Measurements from ENCODE around the gene ACP6.
A peak's percentile ranks its signal among the peaks of the same experiment; 100 is the strongest.
"Not testable (repeated sequence)": the region's sequence is repeated elsewhere in the genome, so short reads cannot be mapped to it uniquely, and the experiment has no call there.

Gene ACP6

DNA sequence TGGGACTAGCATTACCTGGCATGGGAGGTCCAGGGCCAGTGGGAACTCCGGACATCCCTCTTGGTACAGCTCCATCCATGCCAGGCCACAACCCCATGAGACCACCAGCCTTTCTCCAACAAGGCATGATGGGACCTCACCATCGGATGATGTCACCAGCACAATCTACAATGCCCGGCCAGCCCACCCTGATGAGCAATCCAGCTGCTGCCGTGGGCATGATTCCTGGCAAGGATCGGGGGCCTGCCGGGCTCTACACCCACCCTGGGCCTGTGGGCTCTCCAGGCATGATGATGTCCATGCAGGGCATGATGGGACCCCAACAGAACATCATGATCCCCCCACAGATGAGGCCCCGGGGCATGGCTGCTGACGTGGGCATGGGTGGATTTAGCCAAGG, 45.8 kb downstream of the ACP6 start:
- no peak for DNase-seq (ENCODE audit: extremely low read depth in 1 of 2, low read depth in 1 of 2)

DNA sequence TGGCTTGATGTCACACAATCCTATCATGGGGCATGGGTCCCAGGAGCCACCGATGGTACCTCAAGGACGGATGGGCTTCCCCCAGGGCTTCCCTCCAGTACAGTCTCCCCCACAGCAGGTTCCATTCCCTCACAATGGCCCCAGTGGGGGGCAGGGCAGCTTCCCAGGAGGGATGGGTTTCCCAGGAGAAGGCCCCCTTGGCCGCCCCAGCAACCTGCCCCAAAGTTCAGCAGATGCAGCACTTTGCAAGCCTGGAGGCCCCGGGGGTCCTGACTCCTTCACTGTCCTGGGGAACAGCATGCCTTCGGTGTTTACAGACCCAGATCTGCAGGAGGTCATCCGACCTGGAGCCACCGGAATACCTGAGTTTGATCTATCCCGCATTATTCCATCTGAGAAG, 46.3 kb downstream of the ACP6 start:
- no peak for DNase-seq (ENCODE audit: extremely low read depth in 1 of 2, low read depth in 1 of 2)

GRCh38 chr1:147622731-147623130, 47.6 kb downstream of the ACP6 start:
- DNase-seq (ENCODE audit: extremely low read depth in 1 of 2, low read depth in 1 of 2) = no peak

DNA sequence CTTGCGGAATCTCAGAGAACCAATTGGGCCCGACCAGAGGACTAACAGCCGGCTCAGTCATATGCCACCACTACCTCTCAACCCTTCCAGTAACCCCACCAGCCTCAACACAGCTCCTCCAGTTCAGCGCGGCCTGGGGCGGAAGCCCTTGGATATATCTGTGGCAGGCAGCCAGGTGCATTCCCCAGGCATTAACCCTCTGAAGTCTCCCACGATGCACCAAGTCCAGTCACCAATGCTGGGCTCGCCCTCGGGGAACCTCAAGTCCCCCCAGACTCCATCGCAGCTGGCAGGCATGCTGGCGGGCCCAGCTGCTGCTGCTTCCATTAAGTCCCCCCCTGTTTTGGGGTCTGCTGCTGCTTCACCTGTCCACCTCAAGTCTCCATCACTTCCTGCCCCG, 49.8 kb downstream of the ACP6 start:
- DNase-seq (ENCODE audit: extremely low read depth in 1 of 2, low read depth in 1 of 2) = no peak

GRCh38 chr1:147619741-147620140, 50.6 kb downstream of the ACP6 start:
- DNase-seq (ENCODE audit: extremely low read depth in 1 of 2, low read depth in 1 of 2) = no peak

DNA sequence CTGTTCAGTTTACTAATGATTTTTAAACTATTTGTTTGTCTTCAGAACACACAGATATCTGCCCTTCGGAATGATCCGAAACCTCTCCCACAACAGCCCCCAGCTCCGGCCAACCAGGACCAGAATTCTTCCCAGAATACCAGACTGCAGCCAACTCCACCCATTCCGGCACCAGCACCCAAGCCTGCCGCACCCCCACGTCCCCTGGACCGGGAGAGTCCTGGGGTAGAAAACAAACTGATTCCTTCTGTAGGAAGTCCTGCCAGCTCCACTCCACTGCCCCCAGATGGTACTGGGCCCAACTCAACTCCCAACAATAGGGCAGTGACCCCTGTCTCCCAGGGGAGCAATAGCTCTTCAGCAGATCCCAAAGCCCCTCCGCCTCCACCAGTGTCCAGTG, 51.6 kb downstream of the ACP6 start:
- no peak for DNase-seq (ENCODE audit: extremely low read depth in 1 of 2, low read depth in 1 of 2)

DNA sequence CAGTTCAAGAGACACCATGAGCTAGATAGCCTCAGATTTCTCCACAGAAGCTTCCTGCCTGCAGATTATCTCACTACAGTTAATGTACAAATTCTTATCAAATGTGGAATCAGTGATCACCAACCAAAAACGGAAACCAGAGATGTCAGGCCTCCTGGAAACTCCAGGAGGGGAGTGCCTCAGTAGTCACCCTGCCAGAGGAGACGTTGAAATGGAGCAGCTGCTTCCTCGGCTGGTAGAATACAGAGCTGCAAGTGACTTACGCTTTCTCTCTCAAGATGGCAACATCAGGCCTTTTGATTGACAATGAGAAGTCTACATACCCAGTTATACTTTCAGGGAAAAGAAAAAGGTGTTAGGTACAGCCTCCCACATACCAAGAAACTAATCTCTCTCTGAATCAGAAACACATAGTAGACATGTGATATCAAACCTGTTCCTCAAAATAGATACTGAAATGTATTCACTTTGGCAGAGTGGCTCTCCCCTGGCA, 52.2 kb downstream of the ACP6 start:
- no peak for DNase-seq (ENCODE audit: extremely low read depth in 1 of 2, low read depth in 1 of 2)

GRCh38 chr1:147614966-147615365, 55.4 kb downstream of the ACP6 start:
- DNase-seq (ENCODE audit: extremely low read depth in 1 of 2, low read depth in 1 of 2) = not testable (repeated sequence)

DNA sequence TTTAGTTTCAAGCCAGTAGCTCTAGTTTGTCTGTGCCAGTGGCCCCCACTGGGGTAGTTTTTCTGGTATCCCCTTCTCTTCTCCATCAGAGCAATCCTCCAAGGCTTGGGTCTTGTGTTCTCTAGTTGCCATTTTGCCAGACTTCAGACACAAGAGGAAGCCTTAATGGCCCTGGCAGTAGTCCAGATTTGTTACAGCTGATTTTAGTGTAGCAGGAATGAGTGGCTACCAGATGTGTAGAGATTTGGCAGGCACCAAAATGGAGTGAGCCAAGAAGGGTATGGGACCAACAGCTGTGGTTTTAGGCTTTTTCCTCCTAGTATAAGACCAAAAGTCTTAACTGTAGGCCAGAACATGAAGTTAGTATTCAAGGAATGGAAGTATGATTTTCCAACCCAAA, 56.8 kb downstream of the ACP6 start:
- no peak for DNase-seq (ENCODE audit: extremely low read depth in 1 of 2, low read depth in 1 of 2)

DNA sequence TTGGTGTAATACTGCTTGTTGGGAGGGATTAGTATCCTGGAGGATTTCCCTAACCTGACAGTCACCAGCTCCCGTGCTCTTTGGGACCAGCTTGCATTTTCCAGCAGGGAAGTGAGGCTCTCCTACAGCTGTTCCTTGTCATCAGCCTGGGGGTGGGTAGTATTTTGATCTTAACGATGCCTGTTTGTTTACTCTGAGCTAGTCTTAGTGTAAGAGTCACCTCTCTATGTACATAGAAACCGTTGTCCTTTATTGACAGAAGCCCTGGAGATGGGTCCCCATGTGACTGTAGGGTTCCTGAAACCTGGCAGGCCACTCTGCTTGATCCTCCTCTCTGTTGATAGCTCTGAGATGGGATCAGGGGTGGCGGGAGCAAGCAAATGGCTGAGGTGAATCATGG, 58.0 kb downstream of the ACP6 start:
- no peak for DNase-seq (ENCODE audit: extremely low read depth in 1 of 2, low read depth in 1 of 2)

- no peak for DNase-seq (ENCODE audit: extremely low read depth in 1 of 2, low read depth in 1 of 2)
Observed at GRCh38 chr1:147611586-147611985, 58.7 kb downstream of the ACP6 start.

GRCh38 chr1:147611021-147611426, 59.3 kb downstream of the ACP6 start:
- no peak for DNase-seq (ENCODE audit: extremely low read depth in 1 of 2, low read depth in 1 of 2)

GRCh38 chr1:147609358-147609757, 61.0 kb downstream of the ACP6 start:
- no peak for DNase-seq (ENCODE audit: extremely low read depth in 1 of 2, low read depth in 1 of 2)

DNA sequence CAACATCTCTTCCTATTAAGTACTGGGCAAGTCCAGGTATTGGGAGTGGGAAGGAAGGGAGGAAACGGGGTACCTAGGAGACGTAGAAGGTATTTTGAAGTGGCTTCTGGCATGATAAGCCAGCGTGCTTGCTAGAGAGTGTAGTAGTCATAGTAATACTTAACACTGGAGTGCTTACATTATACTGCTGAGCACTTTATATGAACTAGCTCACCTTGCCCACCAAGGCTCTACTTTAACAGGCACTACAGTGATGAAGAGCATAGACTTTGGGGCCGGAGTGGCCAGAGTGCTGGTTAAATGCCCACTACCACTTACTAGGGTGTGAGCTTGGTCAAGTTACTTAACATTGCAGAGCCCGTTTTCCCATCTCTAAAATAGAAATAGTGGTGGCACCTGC, 61.7 kb downstream of the ACP6 start:
- DNase-seq (ENCODE audit: extremely low read depth in 1 of 2, low read depth in 1 of 2) = no peak

DNA sequence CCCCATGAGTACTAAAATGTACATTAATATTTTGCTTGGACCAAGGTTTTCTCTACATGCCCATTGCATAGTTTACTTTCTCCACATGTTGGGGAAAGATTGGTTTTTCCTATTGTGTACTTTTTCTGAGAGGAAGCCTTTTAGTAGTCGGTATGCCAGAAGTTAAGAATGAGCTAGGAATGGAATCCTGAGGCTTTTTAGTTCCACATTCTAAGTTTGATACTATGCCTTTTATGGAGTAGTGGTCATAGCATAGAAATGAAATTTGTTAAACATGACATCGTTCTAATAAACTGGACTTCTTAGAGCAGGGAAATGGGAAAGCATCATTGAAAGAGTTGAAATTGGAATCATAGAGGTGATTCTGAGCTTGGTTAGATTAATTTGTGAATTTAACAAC, 64.7 kb downstream of the ACP6 start:
- DNase-seq (ENCODE audit: extremely low read depth in 1 of 2, low read depth in 1 of 2) = no peak

DNA sequence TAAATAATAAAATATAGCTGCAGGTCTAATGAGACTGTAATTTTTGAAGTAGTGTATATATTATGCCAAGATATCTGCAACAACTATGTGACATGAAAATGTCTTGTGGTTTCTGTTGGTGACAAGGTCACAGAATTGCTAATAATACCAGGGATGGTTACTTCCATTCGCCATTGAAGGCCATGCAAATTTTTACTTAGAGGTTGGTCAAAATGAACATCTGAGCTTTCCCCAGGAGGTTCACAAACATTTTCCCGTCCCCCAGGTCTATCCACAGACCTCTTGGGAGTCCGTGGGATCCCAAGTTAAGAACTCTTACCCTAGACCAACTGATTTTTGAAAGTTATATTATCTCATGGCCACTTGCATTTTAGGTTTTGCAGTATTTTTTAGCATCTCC, 66.3 kb downstream of the ACP6 start:
- DNase-seq (ENCODE audit: extremely low read depth in 1 of 2, low read depth in 1 of 2) = no peak

GRCh38 chr1:147600119-147601111, 69.9 kb downstream of the ACP6 start:
- DNase-seq (ENCODE audit: extremely low read depth in 1 of 2, low read depth in 1 of 2) = no peak

GRCh38 chr1:147599362-147600118, 70.8 kb downstream of the ACP6 start:
- peak; percentile 93 to 97 for DNase-seq (ENCODE audit: extremely low read depth in 1 of 2, low read depth in 1 of 2)

GRCh38 chr1:147598621-147599361, 71.5 kb downstream of the ACP6 start:
- peak in 1 of 2 donors; percentile 12 for DNase-seq (ENCODE audit: extremely low read depth in 1 of 2, low read depth in 1 of 2)

GRCh38 chr1:147597010-147597409, 73.3 kb downstream of the ACP6 start:
- no peak for DNase-seq (ENCODE audit: extremely low read depth in 1 of 2, low read depth in 1 of 2)
